AG04450 (cell line): ENCODE measurements around the gene PECR. TPM values are rescaled to one million over a fixed set of nuclear protein-coding genes. Genes with fewer than 3 reads are reported as not detected.
A peak's percentile ranks its signal among the peaks of the same experiment; 100 is the strongest.

Source experiments
- CTCF ChIA-PET: fragments of 300-600, 350-600 bp; formaldehyde crosslinking; extraction: SDS; loops from one replicate; lab custom pipeline; 2022; ENCODE audit warnings: antibody characterized with exemption, inconsistent platforms; lab: Charles Lee
- POLR2A ChIA-PET: fragments of 350-600 bp; formaldehyde crosslinking; extraction: SDS; loops from one replicate; lab custom pipeline; 2021; ENCODE audit warnings: antibody characterized with exemption, inconsistent platforms; lab: Yijun Ruan, JAX
- DNase-seq: peaks from one replicate; pipeline ENCODE4 v3.0.0-alpha.2; 2011; ENCODE audit warnings: low read depth, low spot score
- H3K27ac ChIP-seq: one replicate; pipeline ENCODE4 v1.5.1; 2012; ENCODE audit warnings: low read depth, low read length, control low read depth
- H3K27me3 ChIP-seq: one replicate; pipeline ENCODE4 v1.6.0; 2012; ENCODE audit warnings: low read length; ENCODE audit not compliant: control insufficient read depth, insufficient read depth
- H3K4me3 ChIP-seq: 2 replicates; pipeline ENCODE4 v1.5.1; 2011; ENCODE audit warnings: mild to moderate bottlenecking, low read depth, low read length, control low read depth
- H3K9me3 ChIP-seq: 2 replicates; pipeline ENCODE4 v1.5.1; 2012; ENCODE audit warnings: low read length; ENCODE audit not compliant: control insufficient read depth, insufficient read depth
- polyA plus RNA-seq: library from polyadenylated mRNA; depleted of rRNA; stranded (reverse); fragments of >200 nt; gene quantifications from 2 replicates; pipeline ENCODE4 v1.2.3, GENCODE V29; 2011
- TF ChIP-seq, protein P1 (sequence below): IDR thresholded peaks from 2 replicates; pipeline ENCODE4 v1.5.1; 2011; ENCODE audit warnings: low read depth, low read length, control low read depth, inconsistent platforms

Gene PECR
- polyA plus RNA-seq, 1 experiment = 16.7 TPM

GRCh38 chr2:216114714-216115531, 33.3 kb upstream of the PECR start:
- H3K27me3 ChIP-seq = no peaks in the 10 kb centered on the region
- peak; percentile 99 for DNase-seq
- TF ChIP-seq, protein P1, sequence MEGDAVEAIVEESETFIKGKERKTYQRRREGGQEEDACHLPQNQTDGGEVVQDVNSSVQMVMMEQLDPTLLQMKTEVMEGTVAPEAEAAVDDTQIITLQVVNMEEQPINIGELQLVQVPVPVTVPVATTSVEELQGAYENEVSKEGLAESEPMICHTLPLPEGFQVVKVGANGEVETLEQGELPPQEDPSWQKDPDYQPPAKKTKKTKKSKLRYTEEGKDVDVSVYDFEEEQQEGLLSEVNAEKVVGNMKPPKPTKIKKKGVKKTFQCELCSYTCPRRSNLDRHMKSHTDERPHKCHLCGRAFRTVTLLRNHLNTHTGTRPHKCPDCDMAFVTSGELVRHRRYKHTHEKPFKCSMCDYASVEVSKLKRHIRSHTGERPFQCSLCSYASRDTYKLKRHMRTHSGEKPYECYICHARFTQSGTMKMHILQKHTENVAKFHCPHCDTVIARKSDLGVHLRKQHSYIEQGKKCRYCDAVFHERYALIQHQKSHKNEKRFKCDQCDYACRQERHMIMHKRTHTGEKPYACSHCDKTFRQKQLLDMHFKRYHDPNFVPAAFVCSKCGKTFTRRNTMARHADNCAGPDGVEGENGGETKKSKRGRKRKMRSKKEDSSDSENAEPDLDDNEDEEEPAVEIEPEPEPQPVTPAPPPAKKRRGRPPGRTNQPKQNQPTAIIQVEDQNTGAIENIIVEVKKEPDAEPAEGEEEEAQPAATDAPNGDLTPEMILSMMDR = peak; percentile 87
- ChIA-PET CTCF (interaction anchor here (0.5 to 2.1 kb wide), 27 partner anchors 10 to 491 kb away, joined by 3 to 28 read pairs (median 4); no protein-coding TSS in a partner anchor), POLR2A (interaction anchor here (0.6 to 1.6 kb wide), 5 partner anchors 11 to 689 kb away, joined by 3 to 10 read pairs (median 5); partner anchors contain the start of genes PECR and RPL37A)
- peak overlapping the region; percentile 84 for H3K27ac ChIP-seq
- H3K4me3 ChIP-seq = peak overlapping the region; percentile 59
- H3K9me3 ChIP-seq = no peaks in the 10 kb centered on the region

DNA sequence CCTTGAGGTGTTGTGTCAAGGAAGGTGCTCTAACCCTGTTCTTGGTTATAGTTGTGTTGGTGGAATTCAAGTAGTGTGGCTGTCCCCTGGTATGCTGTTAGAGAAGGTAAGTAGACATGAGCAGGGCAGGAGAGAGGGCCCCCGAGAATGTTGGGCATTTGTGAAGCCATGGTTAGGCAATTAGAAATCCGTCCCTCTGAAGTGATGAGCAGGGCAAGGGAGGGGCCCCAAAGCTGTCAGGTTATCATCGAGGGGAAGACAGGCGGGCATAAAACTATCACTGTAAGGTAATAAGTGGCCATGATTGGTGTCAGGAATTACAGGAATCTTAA, 32.7 kb upstream of the PECR start:
- no peak for DNase-seq
- peak overlapping the region; percentile 42 for H3K27ac ChIP-seq
- H3K9me3 ChIP-seq = no peaks in the 10 kb centered on the region
- TF ChIP-seq, protein P1 = no peak
- no peaks in the 10 kb centered on the region for H3K27me3 ChIP-seq
- ChIA-PET CTCF (interaction anchor here (0.5 to 2.1 kb wide), 27 partner anchors 10 to 490 kb away, joined by 3 to 28 read pairs (median 4); no protein-coding TSS in a partner anchor), POLR2A (interaction anchor here (0.6 to 1.6 kb wide), 5 partner anchors 11 to 688 kb away, joined by 3 to 10 read pairs (median 5); partner anchors contain the start of genes PECR and RPL37A)
- no peak overlapping the region for H3K4me3 ChIP-seq

- ChIA-PET POLR2A (interaction anchor here (1.1 to 1.6 kb wide), 3 partner anchors 12 to 385 kb away, joined by 4 to 5 read pairs (median 5); partner anchors contain the start of gene RPL37A), CTCF (interaction anchor here (1.1 to 2.1 kb wide), 7 partner anchors 9 to 403 kb away, joined by 3 to 28 read pairs (median 4); no protein-coding TSS in a partner anchor)
- no peaks in the 10 kb centered on the region for H3K27me3 ChIP-seq
- TF ChIP-seq, protein P1 = no peak
- no peaks in the 10 kb centered on the region for H3K9me3 ChIP-seq
- no peak overlapping the region for H3K27ac ChIP-seq
- no peak overlapping the region for H3K4me3 ChIP-seq
- DNase-seq = no peak
Measured at GRCh38 chr2:216113572-216113971, 32.0 kb upstream of the PECR start.

GRCh38 chr2:216112926-216113325, 31.3 kb upstream of the PECR start:
- TF ChIP-seq, protein P1 = no peak
- no peak for DNase-seq
- ChIA-PET POLR2A (no interaction called here), CTCF (interaction anchor here (2.1 kb wide), 1 partner anchor 12 kb away, joined by 28 read pairs; no protein-coding TSS in a partner anchor)
- Histone ChIP-seq H3K4me3 (no peak overlapping the region), H3K9me3 (no peaks in the 10 kb centered on the region), H3K27me3 (no peaks in the 10 kb centered on the region), H3K27ac (no peak overlapping the region)
